HEK293 (cell line): ENCODE data around the gene TFR2.

Experiments
- CTCF ChIA-PET: fragments of 350-600 bp; formaldehyde crosslinking; extraction: SDS; loops from one replicate; lab custom pipeline; 2021; ENCODE audit warnings: antibody characterized with exemption; lab: Yijun Ruan, JAX
- POLR2A ChIA-PET: fragments of 300-600 bp; formaldehyde crosslinking; extraction: SDS; loops from one replicate; lab custom pipeline; 2020; ENCODE audit warnings: antibody characterized with exemption, inconsistent platforms; lab: Yijun Ruan, JAX
- H3K27ac ChIP-seq: fragments of 200-500 bp; sonication (Bioruptor generic); 2 replicates; pipeline ENCODE4 v1.5.1; 2014; ENCODE audit warnings: low read depth, low read length, control low read depth, inconsistent platforms; ENCODE audit errors: extremely low read depth
- H3K36me3 ChIP-seq, 2 experiments: fragments of 200-500 bp in 1 of 2; sonication (Bioruptor generic) in 1 of 2; 1 replicate in 1 of 2; 2 replicates in 1 of 2; pipeline ENCODE4 v1.5.1; 2014 to 2017; ENCODE audit warnings: inconsistent platforms in 2 of 2, low read length in 2 of 2; ENCODE audit not compliant: control insufficient read depth in 2 of 2, insufficient read depth in 1 of 2
- H3K4me1 ChIP-seq: fragments of 200-500 bp; sonication (Bioruptor generic); 2 replicates; pipeline ENCODE4 v1.5.1; 2014; ENCODE audit warnings: mild to moderate bottlenecking, low read length, inconsistent platforms; ENCODE audit not compliant: control insufficient read depth, insufficient read depth
- H3K4me3 ChIP-seq: 2 replicates; pipeline ENCODE4 v1.5.1; 2011; ENCODE audit warnings: low read depth, mild to moderate bottlenecking, control low read depth, low read length, moderate library complexity
- H3K9me3 ChIP-seq: fragments of 200-500 bp; sonication (Bioruptor generic); 2 replicates; pipeline ENCODE4 v1.5.1; 2014; ENCODE audit warnings: low read depth, low read length, inconsistent platforms; ENCODE audit not compliant: control insufficient read depth, insufficient read depth
- ATF2 ChIP-seq: fragments of 450-650 bp; formaldehyde crosslinking; IDR thresholded peaks from 2 replicates; pipeline ENCODE4 v1.5.1; 2016; ENCODE audit warnings: missing biosample characterization, missing genetic modification characterization, low read depth
- BCL11B ChIP-seq: fragments of 450-650 bp; formaldehyde crosslinking; IDR thresholded peaks from 2 replicates; pipeline ENCODE4 v1.5.1; 2016; ENCODE audit warnings: low read depth, missing biosample characterization, missing genetic modification characterization
- GLIS2 ChIP-seq: fragments of 450-650 bp; formaldehyde crosslinking; IDR thresholded peaks from 2 replicates; pipeline ENCODE4 v1.5.1; 2016; ENCODE audit warnings: missing biosample characterization, missing genetic modification characterization
- HOXA7 ChIP-seq: sonication (generic); formaldehyde crosslinking; IDR thresholded peaks from 2 replicates; pipeline ENCODE4 v1.8.1; 2022; ENCODE audit warnings: missing genetic modification reagents, borderline replicate concordance
- OSR2 ChIP-seq: fragments of 450-650 bp; formaldehyde crosslinking; IDR thresholded peaks from 2 replicates; pipeline ENCODE4 v1.5.1; 2016; ENCODE audit warnings: missing biosample characterization, missing genetic modification characterization
- RBAK ChIP-seq: fragments of 450-650 bp; formaldehyde crosslinking; IDR thresholded peaks from 2 replicates; pipeline ENCODE4 v1.5.1; 2016; ENCODE audit warnings: missing biosample characterization, missing genetic modification characterization
- ZFHX2 ChIP-seq: fragments of 450-650 bp; formaldehyde crosslinking; conservative IDR thresholded peaks from 2 replicates; pipeline ENCODE4 v1.5.1; 2016; ENCODE audit warnings: missing biosample characterization, missing genetic modification characterization
- ZFP37 ChIP-seq: fragments of 450-650 bp; formaldehyde crosslinking; IDR thresholded peaks from 2 replicates; pipeline ENCODE4 v1.5.1; 2016; ENCODE audit warnings: missing biosample characterization, missing genetic modification characterization
- ZIC2 ChIP-seq: fragments of 450-650 bp; formaldehyde crosslinking; IDR thresholded peaks from 2 replicates; pipeline ENCODE4 v1.5.1; 2016; ENCODE audit warnings: missing biosample characterization, missing genetic modification characterization
- ZNF112 ChIP-seq: fragments of 450-650 bp; formaldehyde crosslinking; IDR thresholded peaks from 2 replicates; pipeline ENCODE4 v1.5.0; 2017; ENCODE audit warnings: missing biosample characterization, missing genetic modification characterization
- ZNF146 ChIP-seq: fragments of 450-650 bp; formaldehyde crosslinking; IDR thresholded peaks from 2 replicates; pipeline ENCODE4 v1.5.1; 2016; ENCODE audit warnings: missing biosample characterization, missing genetic modification characterization
- ZNF302 ChIP-seq: fragments of 450-650 bp; formaldehyde crosslinking; IDR thresholded peaks from 2 replicates; pipeline ENCODE4 v1.5.1; 2016; ENCODE audit warnings: missing biosample characterization, missing genetic modification characterization, low read depth
- ZNF354C ChIP-seq: fragments of 450-650 bp; formaldehyde crosslinking; IDR thresholded peaks from 2 replicates; pipeline ENCODE4 v1.5.1; 2016; ENCODE audit warnings: missing biosample characterization, missing genetic modification characterization, low read depth, borderline replicate concordance
- ZNF433 ChIP-seq: fragments of 450-650 bp; formaldehyde crosslinking; IDR thresholded peaks from 2 replicates; pipeline ENCODE4 v1.5.1; 2016; ENCODE audit warnings: missing biosample characterization, missing genetic modification characterization, low read depth
- ZNF561 ChIP-seq: fragments of 450-650 bp; IDR thresholded peaks from 2 replicates; pipeline ENCODE4 v1.5.1; 2018; ENCODE audit warnings: missing biosample characterization, missing genetic modification characterization, borderline replicate concordance
- ZSCAN16 ChIP-seq: fragments of 450-650 bp; formaldehyde crosslinking; IDR thresholded peaks from 2 replicates; pipeline ENCODE4 v1.5.1; 2016; ENCODE audit warnings: missing biosample characterization, missing genetic modification characterization
- ZSCAN4 ChIP-seq: fragments of 450-650 bp; formaldehyde crosslinking; IDR thresholded peaks from 2 replicates; pipeline ENCODE4 v1.5.1; 2017; ENCODE audit warnings: missing biosample characterization, missing genetic modification characterization

Gene TFR2

GRCh38 chr7:100575206-100575631, 66.1 kb downstream of the TFR2 start (continued):
- TF ChIP-seq ZNF433 (tag by site-specific recombination), result no peak
- no peak for TF ChIP-seq ZSCAN4 (tag by site-specific recombination)
- no peak for TF ChIP-seq ZNF354C
- peak; percentile 46 for TF ChIP-seq ZFHX2 (tag by site-specific recombination)
- TF ChIP-seq HOXA7 (CRISPR knock-in tag), result no peak
- no peak for TF ChIP-seq ZSCAN16 (tag by site-specific recombination)
- TF ChIP-seq ZNF561, result no peak
- TF ChIP-seq ATF2 (tag by site-specific recombination), result no peak
- TF ChIP-seq ZNF302 (tag by site-specific recombination), result no peak

DNA sequence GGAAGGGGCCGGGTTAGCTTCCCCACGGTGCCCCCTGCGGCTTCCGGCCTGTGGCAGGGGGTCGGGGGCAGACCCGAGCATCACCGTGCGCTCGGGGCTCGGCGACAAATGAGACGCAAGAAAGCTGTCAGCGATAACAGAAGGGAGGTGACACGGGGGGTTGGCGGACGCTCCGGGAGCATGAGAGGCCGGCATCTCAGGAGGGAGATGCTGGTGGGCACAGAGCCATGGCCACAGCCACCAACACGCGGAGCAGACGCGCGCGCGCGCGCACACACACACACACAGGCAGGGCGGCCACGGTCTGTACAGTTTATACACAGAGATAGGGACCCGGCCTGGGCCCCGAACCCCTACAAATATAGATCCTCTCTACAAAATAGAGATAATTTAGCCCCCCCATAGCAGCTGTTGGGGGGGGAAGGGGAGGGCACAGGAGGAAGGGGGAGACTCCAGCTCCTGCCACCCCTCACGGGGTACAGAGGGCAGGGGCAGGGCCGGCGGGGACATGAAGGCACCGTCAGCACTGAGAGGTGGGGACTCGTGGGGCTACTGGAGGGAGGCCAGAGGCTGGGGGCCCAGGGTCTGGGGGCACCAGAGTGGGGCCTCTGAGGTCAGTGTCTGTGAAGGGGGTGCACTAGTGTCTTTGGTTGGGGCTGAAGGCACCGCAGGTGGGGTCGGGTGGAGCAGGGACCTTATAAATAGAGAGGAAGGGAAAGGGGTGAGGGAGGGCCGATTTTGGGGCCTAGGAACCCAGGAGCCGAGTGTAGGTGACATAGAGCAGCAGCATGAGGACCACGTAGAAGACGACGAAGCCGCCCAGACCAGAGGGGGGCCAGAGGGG, 66.8 kb downstream of the TFR2 start:
- CTCF ChIA-PET, result no interaction called here
- H3K36me3 ChIP-seq, result peaks cover 0 to 29% of the 10 kb centered on the region in 2 experiments; a peak in 1 of 3 replicates
- H3K27ac ChIP-seq, result no peak overlapping the region

GRCh38 chr7:100573691-100574361, 67.5 kb downstream of the TFR2 start, which contains the start of gene SAP25:
SAP25 (minus strand) TSS chr7:100573900; CDS start chr7:100573742, 158 bp downstream.
- H3K4me3 ChIP-seq, result no peak within 1 kb of the TSS
- CTCF ChIA-PET, result no interaction called here
- no peak within 1 kb of the TSS for H3K27ac ChIP-seq
- POLR2A ChIA-PET, result interaction anchor here (0.6 to 1.7 kb wide), 3 partner anchors 12 to 74 kb away, joined by 4 to 10 read pairs (median 4); partner anchors contain the start of genes FBXO24 and LRCH4
- H3K9me3 ChIP-seq, result no peaks in the 10 kb centered on the region
- 0 out of 2 replicates have a peak, but pooled peaks have one; percentile 25 for TF ChIP-seq BCL11B (tag by site-specific recombination)
- no peak for TF ChIP-seq ZFP37 (tag by site-specific recombination)
- TF ChIP-seq ZNF146 (tag by site-specific recombination), result no peak
- TF ChIP-seq RBAK (tag by site-specific recombination), result no peak
- TF ChIP-seq OSR2 (tag by site-specific recombination), result no peak
- TF ChIP-seq ZNF112, result no peak
- H3K36me3 ChIP-seq, result peaks cover 0 to 26% of the 10 kb centered on the region in 2 experiments; a peak in 1 of 3 replicates
- H3K4me1 ChIP-seq, result peaks cover 2% of the 10 kb centered on the region; the same call in 1 of the 2 replicates

More for the DNA sequence above, 66.8 kb downstream of the TFR2 start:
- TF ChIP-seq ZIC2, result no peak
- peak; percentile 49; the same call in 1 of the 2 replicates for TF ChIP-seq GLIS2 (tag by site-specific recombination)
- TF ChIP-seq, all 188 proteins: peak for 1
- POLR2A ChIA-PET, result interaction anchor here (0.6 kb wide), 2 partner anchors 12 to 73 kb away, joined by 4 read pairs; partner anchors contain the start of genes FBXO24 and LRCH4
- no peaks in the 10 kb centered on the region for H3K9me3 ChIP-seq
- peaks cover 2% of the 10 kb centered on the region; the same call in 1 of the 2 replicates for H3K4me1 ChIP-seq
- H3K4me3 ChIP-seq, result no peak overlapping the region
